Measurements from ENCODE around the gene SERPINF2.
A peak's percentile ranks its signal among the peaks of the same experiment; 100 is the strongest.

SERPINF2 gene

DNA sequence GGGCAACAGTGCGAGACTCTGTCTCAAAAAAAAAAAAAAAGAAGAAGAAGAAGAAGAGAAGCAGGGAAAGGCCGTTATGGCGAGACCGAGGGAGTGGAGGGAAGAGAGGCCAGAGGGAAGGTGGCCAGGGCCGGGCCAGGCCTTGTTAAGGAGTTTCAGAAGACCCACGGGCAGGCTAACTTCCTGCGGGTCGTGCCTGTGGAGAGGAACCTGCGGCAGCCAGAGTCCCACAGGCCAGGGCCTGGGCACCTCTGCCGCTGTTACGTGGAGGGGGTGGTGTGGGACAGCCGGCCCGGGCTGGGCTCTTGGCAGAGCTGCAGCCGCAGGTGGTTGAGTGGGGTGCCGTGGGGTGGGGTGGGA, 12.7 kb upstream of the SERPINF2 start:
- no peaks in the 10 kb centered on the region for H3K9me3 ChIP-seq (ENCODE audit: control insufficient read depth, insufficient read depth, low read depth, low read length)
- H3K36me3 ChIP-seq (ENCODE audit: control insufficient read depth in 2 of 2, insufficient read depth in 1 of 2, low read length in 2 of 2) = peaks cover 0 to 38% of the 10 kb centered on the region in 2 experiments; a peak in 2 of 3 replicates
- no peak overlapping the region for H3K27ac ChIP-seq (ENCODE audit: extremely low read depth, low read depth, low read length)
- ChIA-PET CTCF (no interaction called here), POLR2A (interaction anchor here (1.3 kb wide), 1 partner anchor 40 kb away, joined by 5 read pairs; no protein-coding TSS in a partner anchor)
- no peaks in the 10 kb centered on the region for H3K4me1 ChIP-seq (ENCODE audit: control insufficient read depth, insufficient read depth, low read length)
- no peak overlapping the region for H3K4me3 ChIP-seq (ENCODE audit: low read depth, low read length)
- peak; percentile 70 for TF ChIP-seq ZNF600 (tag by site-specific recombination; IDR thresholded peaks at IDR 0.05)
- TF ChIP-seq SCRT2 (tag by site-specific recombination; IDR thresholded peaks at IDR 0.05) = peak; percentile 40; the same call in 1 of the 2 replicates
- TF ChIP-seq ZNF341 (tag by site-specific recombination; IDR thresholded peaks at IDR 0.05; ENCODE audit: low read depth) = peak; percentile 55; the same call in 1 of the 2 replicates
- TF ChIP-seq GLI4 (tag by site-specific recombination; IDR thresholded peaks at IDR 0.05) = no peak
- no peak for TF ChIP-seq REST (tag by site-specific recombination; IDR thresholded peaks at IDR 0.05)

- TF ChIP-seq, protein P1, sequence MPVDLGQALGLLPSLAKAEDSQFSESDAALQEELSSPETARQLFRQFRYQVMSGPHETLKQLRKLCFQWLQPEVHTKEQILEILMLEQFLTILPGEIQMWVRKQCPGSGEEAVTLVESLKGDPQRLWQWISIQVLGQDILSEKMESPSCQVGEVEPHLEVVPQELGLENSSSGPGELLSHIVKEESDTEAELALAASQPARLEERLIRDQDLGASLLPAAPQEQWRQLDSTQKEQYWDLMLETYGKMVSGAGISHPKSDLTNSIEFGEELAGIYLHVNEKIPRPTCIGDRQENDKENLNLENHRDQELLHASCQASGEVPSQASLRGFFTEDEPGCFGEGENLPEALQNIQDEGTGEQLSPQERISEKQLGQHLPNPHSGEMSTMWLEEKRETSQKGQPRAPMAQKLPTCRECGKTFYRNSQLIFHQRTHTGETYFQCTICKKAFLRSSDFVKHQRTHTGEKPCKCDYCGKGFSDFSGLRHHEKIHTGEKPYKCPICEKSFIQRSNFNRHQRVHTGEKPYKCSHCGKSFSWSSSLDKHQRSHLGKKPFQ (tag by site-specific recombination; IDR thresholded peaks at IDR 0.05) = no peak
- TF ChIP-seq ZNF776 (tag by site-specific recombination; IDR thresholded peaks at IDR 0.05; ENCODE audit: borderline replicate concordance) = no peak
- TF ChIP-seq ZNF473 (tag by site-specific recombination; IDR thresholded peaks at IDR 0.05) = no peak
- TF ChIP-seq KLF7 (tag by site-specific recombination; IDR thresholded peaks at IDR 0.05; ENCODE audit: borderline replicate concordance) = no peak
- TF ChIP-seq ZSCAN4 (tag by site-specific recombination; IDR thresholded peaks at IDR 0.05) = no peak
- TF ChIP-seq ZNF19 (tag by site-specific recombination; IDR thresholded peaks at IDR 0.05; ENCODE audit: low read depth) = no peak
- no peak for TF ChIP-seq ZNF404 (tag by site-specific recombination; IDR thresholded peaks at IDR 0.05)
- TF ChIP-seq TRIM28 (IDR thresholded peaks at IDR 0.05; ENCODE audit: borderline replicate concordance, low read length) = no peak
- TF ChIP-seq ZNF514 (tag by site-specific recombination; IDR thresholded peaks at IDR 0.05) = no peak
- no peak for TF ChIP-seq ZNF138 (tag by site-specific recombination; IDR thresholded peaks at IDR 0.05; ENCODE audit: borderline replicate concordance)
- TF ChIP-seq ZBTB17 (tag by site-specific recombination; IDR thresholded peaks at IDR 0.05) = no peak
- no peak for TF ChIP-seq FEZF1 (tag by site-specific recombination; IDR thresholded peaks at IDR 0.05)
- no peak for TF ChIP-seq ZNF513 (tag by site-specific recombination; IDR thresholded peaks at IDR 0.05)
- Histone ChIP-seq H3K27ac (ENCODE audit: extremely low read depth, low read depth, low read length) (no peak overlapping the region), H3K4me1 (ENCODE audit: control insufficient read depth, insufficient read depth, low read length) (no peaks in the 10 kb centered on the region), H3K4me3 (ENCODE audit: low read depth, low read length) (no peak overlapping the region), H3K36me3 (ENCODE audit: control insufficient read depth in 2 of 2, insufficient read depth in 1 of 2, low read length in 2 of 2) (peaks cover 0 to 38% of the 10 kb centered on the region in 2 experiments; a peak in 2 of 3 replicates), H3K9me3 (ENCODE audit: control insufficient read depth, insufficient read depth, low read depth, low read length) (no peaks in the 10 kb centered on the region)
- ChIA-PET POLR2A (interaction anchor here (1.3 kb wide), 1 partner anchor 39 kb away, joined by 5 read pairs; no protein-coding TSS in a partner anchor), CTCF (interaction anchor here (0.7 to 1.2 kb wide), 2 partner anchors 8 to 10 kb away, joined by 3 to 5 read pairs; no protein-coding TSS in a partner anchor)
These were observed 12.1 kb upstream of the SERPINF2 start for GRCh38 chr17:1730326-1731193.
